Measurements from ENCODE around the gene PTER.

DNA sequence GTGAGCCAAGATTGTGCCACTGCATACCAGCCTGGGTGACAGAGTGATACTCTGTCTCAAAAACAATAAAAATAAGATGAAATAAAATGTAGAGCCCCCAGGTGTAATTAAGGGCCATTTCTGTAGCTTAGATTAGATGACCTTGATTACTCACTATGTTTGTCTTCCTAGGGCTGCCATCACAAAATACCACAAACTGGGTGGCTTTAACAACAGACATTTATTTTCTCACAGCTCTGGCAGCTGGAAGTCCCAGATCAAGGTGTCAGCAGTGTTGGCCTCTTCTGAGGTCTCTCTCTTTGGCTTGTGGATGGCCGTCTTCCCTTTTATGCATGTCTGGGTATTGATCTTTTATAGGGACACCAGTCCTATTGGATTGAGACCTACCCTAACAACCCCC lies 6.1 kb downstream of the PTER start:
- TF ChIP-seq, protein P1, sequence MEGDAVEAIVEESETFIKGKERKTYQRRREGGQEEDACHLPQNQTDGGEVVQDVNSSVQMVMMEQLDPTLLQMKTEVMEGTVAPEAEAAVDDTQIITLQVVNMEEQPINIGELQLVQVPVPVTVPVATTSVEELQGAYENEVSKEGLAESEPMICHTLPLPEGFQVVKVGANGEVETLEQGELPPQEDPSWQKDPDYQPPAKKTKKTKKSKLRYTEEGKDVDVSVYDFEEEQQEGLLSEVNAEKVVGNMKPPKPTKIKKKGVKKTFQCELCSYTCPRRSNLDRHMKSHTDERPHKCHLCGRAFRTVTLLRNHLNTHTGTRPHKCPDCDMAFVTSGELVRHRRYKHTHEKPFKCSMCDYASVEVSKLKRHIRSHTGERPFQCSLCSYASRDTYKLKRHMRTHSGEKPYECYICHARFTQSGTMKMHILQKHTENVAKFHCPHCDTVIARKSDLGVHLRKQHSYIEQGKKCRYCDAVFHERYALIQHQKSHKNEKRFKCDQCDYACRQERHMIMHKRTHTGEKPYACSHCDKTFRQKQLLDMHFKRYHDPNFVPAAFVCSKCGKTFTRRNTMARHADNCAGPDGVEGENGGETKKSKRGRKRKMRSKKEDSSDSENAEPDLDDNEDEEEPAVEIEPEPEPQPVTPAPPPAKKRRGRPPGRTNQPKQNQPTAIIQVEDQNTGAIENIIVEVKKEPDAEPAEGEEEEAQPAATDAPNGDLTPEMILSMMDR (IDR thresholded peaks at IDR 0.05) = no peak
- TF ChIP-seq EZH2 (IDR thresholded peaks at IDR 0.05) = no peak

Data from neural progenitor cell (in vitro differentiated cells).